Body of pancreas (tissue), 4 donors: ENCODE results near the gene ALDOC. TPM values are rescaled to one million over a fixed set of nuclear protein-coding genes. Genes with fewer than 3 reads are reported as not detected.

Experiments used
- ATAC-seq: fragments of 150-250 bp; one replicate; pipeline ENCODE4 v1.9.1; 2016
- DNase-seq, 4 donors: peaks; one replicate each; pipeline ENCODE4 v3.0.0-alpha.2; 2019
- H3K27ac ChIP-seq, 4 donors: fragments of 200-600 bp; sonication (generic); 1 replicate in 3 of 4; 2 replicates in 1 of 4; pipeline versions ENCODE4 v1.5.1 to v1.6.1; 2016 to 2019; ENCODE audit warnings: mild to moderate bottlenecking in 1 of 4, mixed read lengths in 1 of 4, moderate library complexity in 1 of 4
- H3K27me3 ChIP-seq, 2 donors: fragments of 200-600 bp; sonication (generic); one replicate each; pipeline ENCODE4 v1.6.0; 2016; ENCODE audit warnings: mild to moderate bottlenecking in 1 of 2
- H3K36me3 ChIP-seq, 2 donors: fragments of 200-600 bp; sonication (generic); replicated peaks in 1 of 2; 2 replicates each; pipeline ENCODE4 v1.5.1; 2016; ENCODE audit warnings: low read depth in 2 of 2; ENCODE audit not compliant: insufficient read depth in 1 of 2
- H3K4me1 ChIP-seq: fragments of 200-600 bp; sonication (generic); one replicate; pipeline ENCODE4 v1.6.0; 2016
- H3K4me3 ChIP-seq, 2 donors: fragments of 200-600 bp; sonication (generic); 1 replicate in 1 of 2; 2 replicates in 1 of 2; pipeline ENCODE4 v1.5.1; 2016 to 2019
- H3K9me3 ChIP-seq, 3 donors: fragments of 200-600 bp; sonication (generic); 1 replicate in 2 of 3; 2 replicates in 1 of 3; pipeline ENCODE4 v1.5.1; 2016
- POLR2A ChIP-seq, 3 donors: fragments of 450-650 bp; IDR thresholded peaks; one replicate each; pipeline ENCODE4 v1.6.1; 2016; ENCODE audit warnings: antibody characterized with exemption in 3 of 3, mild to moderate bottlenecking in 2 of 3
- WGBS, 2 donors: methylation state at CpG; one replicate each; pipeline ENCODE4 v1.1.5; 2017; 5-methylcytosine and 5-hydroxymethylcytosine counted together
- intact Hi-C: fragments of 100-400 bp; cut with DNase I; formaldehyde crosslinking; loops from one replicate; pipeline ENCODE4 v1.15.1; 2023
- total RNA-seq, 2 donors: library from RNA; depleted of rRNA; stranded (reverse); fragments of >200 nt; gene quantifications; one replicate each; pipeline ENCODE4 v1.1.0, GENCODE V29; 2016
- TF ChIP-seq, protein P1 (sequence below), 7 experiments: fragments of 450-650 bp in 4 of 7; fragments of 200-600 bp in 3 of 7; sonication (generic) in 3 of 7; IDR thresholded peaks; one replicate each; pipeline ENCODE4 v1.5.1; 2016 to 2019; ENCODE audit warnings: antibody characterized with exemption in 7 of 7

ALDOC gene
- total RNA-seq, 2 donors from 2014 or later: 2.9 to 25.1 TPM

DNA sequence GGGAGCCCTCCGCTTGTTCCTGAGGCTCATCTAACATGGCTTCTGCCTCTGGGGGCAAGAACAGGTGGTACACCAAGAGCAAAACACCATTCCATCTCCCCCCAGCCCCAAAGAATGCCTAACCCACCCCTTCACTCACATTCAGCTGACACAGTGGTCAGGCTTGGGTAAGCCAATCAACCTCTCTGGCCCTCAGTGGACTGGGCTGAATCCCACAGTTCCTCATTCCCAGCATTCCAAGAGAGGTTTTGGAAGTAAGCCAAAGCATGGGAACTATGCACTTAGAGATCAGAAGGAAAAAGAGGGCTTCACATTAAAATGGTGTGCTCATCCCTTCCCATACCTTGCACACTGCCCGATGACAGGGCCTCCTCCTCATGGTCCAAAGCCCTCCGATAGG lies 13.2 kb downstream of the ALDOC start:
- H3K27me3 ChIP-seq: no peaks in the 10 kb centered on the region
- H3K36me3 ChIP-seq: peaks cover 0 to 8% of the 10 kb centered on the region in 2 donors
- peak in 1 of 4 donors; percentile 47 for DNase-seq
- no peaks in the 10 kb centered on the region for H3K9me3 ChIP-seq
- peak; percentile 76 for ATAC-seq
- H3K4me3 ChIP-seq: no peak overlapping the region
- intact Hi-C loops: no loop called here
- TF ChIP-seq, protein P1, sequence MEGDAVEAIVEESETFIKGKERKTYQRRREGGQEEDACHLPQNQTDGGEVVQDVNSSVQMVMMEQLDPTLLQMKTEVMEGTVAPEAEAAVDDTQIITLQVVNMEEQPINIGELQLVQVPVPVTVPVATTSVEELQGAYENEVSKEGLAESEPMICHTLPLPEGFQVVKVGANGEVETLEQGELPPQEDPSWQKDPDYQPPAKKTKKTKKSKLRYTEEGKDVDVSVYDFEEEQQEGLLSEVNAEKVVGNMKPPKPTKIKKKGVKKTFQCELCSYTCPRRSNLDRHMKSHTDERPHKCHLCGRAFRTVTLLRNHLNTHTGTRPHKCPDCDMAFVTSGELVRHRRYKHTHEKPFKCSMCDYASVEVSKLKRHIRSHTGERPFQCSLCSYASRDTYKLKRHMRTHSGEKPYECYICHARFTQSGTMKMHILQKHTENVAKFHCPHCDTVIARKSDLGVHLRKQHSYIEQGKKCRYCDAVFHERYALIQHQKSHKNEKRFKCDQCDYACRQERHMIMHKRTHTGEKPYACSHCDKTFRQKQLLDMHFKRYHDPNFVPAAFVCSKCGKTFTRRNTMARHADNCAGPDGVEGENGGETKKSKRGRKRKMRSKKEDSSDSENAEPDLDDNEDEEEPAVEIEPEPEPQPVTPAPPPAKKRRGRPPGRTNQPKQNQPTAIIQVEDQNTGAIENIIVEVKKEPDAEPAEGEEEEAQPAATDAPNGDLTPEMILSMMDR (IDR thresholded peaks at IDR 0.05): no peak
- no peak for TF ChIP-seq POLR2A (IDR thresholded peaks at IDR 0.05)
- H3K4me1 ChIP-seq: peaks cover 6% of the 10 kb centered on the region
- 73 to 80% methylated on average over 3 of the region's 3 CpGs for WGBS, 2 donors
- peak overlapping the region in 2 of 4 donors; percentile 48 to 58 for H3K27ac ChIP-seq

DNA sequence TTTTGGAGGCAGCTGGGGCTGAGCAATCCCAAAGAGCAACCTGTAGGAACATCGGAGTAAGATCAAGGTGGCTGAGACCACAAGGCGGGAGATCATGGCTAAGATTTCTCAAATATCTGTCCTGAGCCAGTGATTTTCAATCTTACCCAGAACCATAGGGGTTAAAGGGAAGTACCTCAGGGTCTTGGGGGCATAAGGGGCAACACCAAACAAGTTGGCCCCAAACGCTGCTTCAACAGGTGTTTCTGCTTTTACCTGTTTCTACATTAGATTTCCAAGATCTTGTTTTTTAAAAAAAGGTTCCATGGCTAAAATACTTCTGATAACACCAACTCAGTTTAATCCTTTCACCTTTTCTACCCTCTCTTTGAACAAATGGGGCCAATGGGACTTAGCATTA lies 21.7 kb downstream of the ALDOC start:
- WGBS, 2 donors: 96 to 97% methylated on average over 3 of the region's 3 CpGs
- Histone ChIP-seq H3K27me3 (no peaks in the 10 kb centered on the region), H3K27ac (no peak overlapping the region), H3K4me3 (no peak overlapping the region), H3K36me3 (peaks cover 0 to 16% of the 10 kb centered on the region in 2 donors), H3K4me1 (peaks cover 28% of the 10 kb centered on the region), H3K9me3 (no peaks in the 10 kb centered on the region)
- ATAC-seq: no peak
- intact Hi-C loops: no loop called here
- TF ChIP-seq POLR2A (IDR thresholded peaks at IDR 0.05): no peak
- TF ChIP-seq, protein P1 (IDR thresholded peaks at IDR 0.05): no peak
- DNase-seq: no peak

DNA sequence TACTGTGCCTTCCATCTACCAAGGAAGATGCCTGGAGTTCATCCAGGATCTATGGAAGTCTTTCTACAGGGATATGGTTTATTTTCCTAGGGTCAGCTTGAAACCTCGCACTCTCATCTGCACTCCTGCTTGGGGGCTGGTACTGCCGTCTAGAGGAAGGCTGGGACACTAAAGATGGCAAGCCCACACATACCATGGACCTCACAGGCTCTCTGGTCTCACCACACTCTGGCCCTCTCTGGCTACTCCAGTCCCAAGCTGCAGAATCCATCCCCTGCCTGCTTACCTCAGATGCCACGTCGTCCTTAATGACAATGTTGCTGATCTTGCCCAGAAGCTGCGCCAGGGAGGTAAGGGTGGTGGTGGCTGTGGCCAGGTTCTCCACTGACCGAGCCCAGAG lies 22.1 kb downstream of the ALDOC start:
- Histone ChIP-seq H3K9me3 (no peaks in the 10 kb centered on the region), H3K4me1 (peaks cover 28% of the 10 kb centered on the region), H3K4me3 (no peak overlapping the region), H3K27ac (no peak overlapping the region), H3K27me3 (no peaks in the 10 kb centered on the region), H3K36me3 (peaks cover 0 to 12% of the 10 kb centered on the region in 2 donors)
- 79 to 87% methylated on average over 6 of the region's 6 CpGs for WGBS, 2 donors
- ATAC-seq (no peak), DNase-seq (no peak)
- TF ChIP-seq, protein P1 (IDR thresholded peaks at IDR 0.05): peak in 1 of 7 experiments; percentile 12
- no peak for TF ChIP-seq POLR2A (IDR thresholded peaks at IDR 0.05)
- intact Hi-C loops: no loop called here

DNA sequence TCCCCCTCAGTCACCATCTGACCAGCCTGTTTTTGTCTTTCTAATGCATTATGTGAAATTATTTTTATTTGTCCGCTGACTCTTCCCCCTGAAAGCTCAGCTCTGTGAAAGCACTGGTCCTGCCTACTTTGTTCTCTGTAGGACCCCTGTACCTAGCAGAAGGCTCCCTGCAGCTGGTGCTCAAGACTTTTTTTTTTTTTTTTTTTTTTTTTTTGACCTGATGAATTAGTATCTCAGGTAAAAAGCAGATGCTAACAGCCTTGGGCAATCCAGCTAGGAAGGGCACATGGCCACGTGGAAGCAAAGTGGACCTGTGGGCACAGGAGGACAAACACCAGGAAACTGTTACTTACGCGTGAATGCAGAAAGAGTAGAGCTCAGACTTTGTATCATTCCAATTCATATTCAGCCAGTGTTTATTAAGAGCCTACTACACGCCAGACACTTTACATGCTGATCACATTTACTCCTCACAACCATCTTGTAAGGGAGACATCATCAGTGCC lies 23.6 kb downstream of the ALDOC start:
- WGBS, 2 donors: 85 to 89% methylated on average over 5 of the region's 5 CpGs
- Histone ChIP-seq H3K4me3 (no peak overlapping the region), H3K9me3 (no peaks in the 10 kb centered on the region), H3K4me1 (peaks cover 31% of the 10 kb centered on the region), H3K36me3 (peaks cover 0 to 12% of the 10 kb centered on the region in 2 donors), H3K27ac (no peak overlapping the region), H3K27me3 (no peaks in the 10 kb centered on the region)
- ATAC-seq (no peak), DNase-seq (no peak)
- intact Hi-C loops: no loop called here
- TF ChIP-seq POLR2A (IDR thresholded peaks at IDR 0.05): no peak
- TF ChIP-seq, protein P1 (IDR thresholded peaks at IDR 0.05): no peak
